Ascending aorta (tissue), 2 donors: ENCODE measurements around the gene COPS2. TPM values are rescaled to one million over a fixed set of nuclear protein-coding genes. Genes with fewer than 3 reads are reported as not detected.

ENCODE experiments used
- DNase-seq, 2 donors: peaks; one replicate each; pipeline ENCODE4 v3.0.0-alpha.2; 2019; ENCODE audit warnings: low spot score in 2 of 2
- H3K27ac ChIP-seq, 2 donors: fragments of 200-600 bp; sonication (generic); one replicate each; pipeline ENCODE4 v1.5.1; 2016 to 2017; ENCODE audit warnings: mild to moderate bottlenecking in 1 of 2
- H3K27me3 ChIP-seq: fragments of 200-600 bp; sonication (generic); one replicate; pipeline ENCODE4 v1.5.1; 2017
- H3K36me3 ChIP-seq, 2 donors: fragments of 200-600 bp; sonication (generic); one replicate each; pipeline ENCODE4 v1.5.1; 2016
- H3K4me1 ChIP-seq, 2 donors: fragments of 200-600 bp; sonication (generic); one replicate each; pipeline ENCODE4 v1.5.1; 2016 to 2017; ENCODE audit warnings: mild to moderate bottlenecking in 1 of 2
- H3K4me3 ChIP-seq, 2 donors: fragments of 200-600 bp; sonication (generic); one replicate each; pipeline ENCODE4 v1.5.1; 2016 to 2017; ENCODE audit warnings: mild to moderate bottlenecking in 1 of 2
- H3K9me3 ChIP-seq, 2 donors: fragments of 200-600 bp; sonication (generic); one replicate each; pipeline ENCODE4 v1.5.1; 2016
- CTCF ChIP-seq, 3 experiments: fragments of 200-600 bp in 2 of 3; fragments of 450-650 bp in 1 of 3; sonication (generic) in 2 of 3; IDR thresholded peaks; one replicate each; pipeline ENCODE4 v1.5.1; 2016 to 2019; ENCODE audit warnings: antibody characterized with exemption in 3 of 3, mild to moderate bottlenecking in 1 of 3, moderate library complexity in 1 of 3
- intact Hi-C: fragments of 100-400 bp; cut with DNase I; formaldehyde crosslinking; loops from one replicate; pipeline ENCODE4 v1.15.1; 2023
- total RNA-seq: library from RNA; depleted of rRNA; stranded (reverse); fragments of >200 nt; gene quantifications from one replicate; pipeline ENCODE4 v1.1.0, GENCODE V29; 2016

COPS2 gene
- total RNA-seq, 1 donor from 2014 or later, result 56.0 TPM

DNA sequence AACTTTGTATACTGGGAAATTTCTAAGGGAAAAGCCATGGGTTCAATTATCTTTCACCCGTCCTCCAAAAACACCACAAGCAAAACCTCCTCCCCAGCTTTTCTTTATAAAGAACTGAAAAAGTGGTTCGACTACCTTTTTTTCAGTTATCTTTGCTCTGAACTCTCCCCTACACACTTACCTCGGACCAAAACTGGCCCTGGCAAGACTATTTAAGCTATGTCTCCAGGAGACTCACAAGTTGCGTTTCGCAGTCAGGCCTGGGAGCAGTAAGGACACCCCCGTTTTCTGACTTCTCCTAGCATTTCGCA is 645 bp downstream of the COPS2 start:
- Histone ChIP-seq H3K4me1 (peaks cover 0 to 6% of the 10 kb centered on the region in 2 donors), H3K36me3 (no peaks in the 10 kb centered on the region), H3K27ac (peak overlapping the region; percentile 82 to 84), H3K9me3 (no peaks in the 10 kb centered on the region), H3K4me3 (peak overlapping the region; percentile 66 to 87), H3K27me3 (no peaks in the 10 kb centered on the region)
- intact Hi-C loops, result loop anchor here (2.0 kb wide), 1 partner anchor 1198 kb away; no protein-coding TSS in a partner anchor
- no peak for DNase-seq
- TF ChIP-seq CTCF (IDR thresholded peaks at IDR 0.05), result no peak

DNA sequence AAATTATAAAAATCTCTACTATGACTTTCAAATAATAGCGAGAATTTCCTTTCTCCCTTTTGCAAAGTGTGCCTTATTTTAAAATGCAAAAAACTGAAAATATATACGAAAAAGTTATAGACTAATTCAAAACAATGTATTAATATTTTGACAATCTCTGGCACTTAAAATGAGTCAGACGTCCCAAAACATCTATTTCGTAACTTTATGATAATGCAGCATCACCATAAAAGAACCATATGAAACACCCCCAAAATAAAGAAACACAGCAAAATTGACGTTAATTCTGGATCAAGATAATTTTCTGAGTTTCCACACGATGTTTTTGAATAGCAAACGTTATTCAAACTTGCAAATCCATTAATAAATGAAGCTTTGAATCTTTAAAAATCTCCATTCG is 1.0 kb downstream of the COPS2 start:
- no peak for DNase-seq
- intact Hi-C loops, result loop anchor here (2.0 kb wide), 1 partner anchor 1198 kb away; no protein-coding TSS in a partner anchor
- Histone ChIP-seq H3K9me3 (no peaks in the 10 kb centered on the region), H3K27ac (peak overlapping the region in 1 of 2 donors; percentile 82), H3K27me3 (no peaks in the 10 kb centered on the region), H3K4me3 (peak overlapping the region; percentile 66 to 87), H3K4me1 (peaks cover 0 to 8% of the 10 kb centered on the region in 2 donors), H3K36me3 (no peaks in the 10 kb centered on the region)
- TF ChIP-seq CTCF (IDR thresholded peaks at IDR 0.05), result no peak

DNA sequence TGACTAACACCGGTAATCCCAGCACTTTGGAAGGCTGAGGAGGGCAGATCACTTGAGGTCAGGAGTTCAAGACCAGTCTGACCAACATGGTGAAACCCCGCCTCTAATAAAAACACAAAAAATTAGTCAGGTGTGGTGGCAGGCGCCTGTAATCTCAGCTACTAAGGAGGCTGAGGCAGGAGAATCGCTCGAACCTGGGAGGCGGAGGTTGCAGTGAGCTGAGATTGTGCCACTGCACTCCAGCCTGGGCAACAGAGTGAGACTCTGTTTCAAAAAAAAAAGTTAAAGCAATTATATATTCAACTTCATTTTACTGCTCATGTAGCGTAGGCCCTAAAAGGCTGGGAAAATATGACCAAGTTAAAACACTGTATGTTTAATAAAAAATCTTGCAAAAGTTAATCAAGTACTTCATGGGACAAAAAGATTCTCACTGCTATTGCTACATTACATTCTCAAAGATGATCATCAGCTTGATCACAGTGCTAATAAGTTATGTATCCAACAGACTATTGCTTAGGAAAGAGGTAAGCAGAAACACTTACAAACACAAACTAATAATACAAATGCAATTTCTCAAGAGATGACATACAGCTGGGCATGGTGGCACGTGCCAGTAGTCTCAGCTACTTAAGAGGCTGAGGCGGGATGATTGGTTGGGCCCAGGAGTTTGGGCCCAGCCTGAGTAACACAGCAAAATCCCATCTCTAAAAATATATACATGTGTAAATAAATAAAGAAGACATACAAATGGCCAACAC is 2.7 kb downstream of the COPS2 start:
- H3K9me3 ChIP-seq, result no peaks in the 10 kb centered on the region
- no peak overlapping the region for H3K27ac ChIP-seq
- TF ChIP-seq CTCF (IDR thresholded peaks at IDR 0.05), result no peak
- H3K27me3 ChIP-seq, result no peaks in the 10 kb centered on the region
- H3K4me3 ChIP-seq, result no peak overlapping the region
- H3K4me1 ChIP-seq, result peaks cover 0 to 15% of the 10 kb centered on the region in 2 donors
- DNase-seq, result no peak
- no peaks in the 10 kb centered on the region for H3K36me3 ChIP-seq
- intact Hi-C loops, result no loop called here

- Histone ChIP-seq H3K27me3 (no peaks in the 10 kb centered on the region), H3K4me1 (peaks cover 0 to 16% of the 10 kb centered on the region in 2 donors), H3K36me3 (no peaks in the 10 kb centered on the region), H3K4me3 (no peak overlapping the region), H3K9me3 (no peaks in the 10 kb centered on the region), H3K27ac (no peak overlapping the region)
- TF ChIP-seq CTCF (IDR thresholded peaks at IDR 0.05), result no peak
- intact Hi-C loops, result no loop called here
- DNase-seq, result no peak
Observed at GRCh38 chr15:49151831-49152230, 3.6 kb downstream of the COPS2 start.

- intact Hi-C loops, result loop anchor here (5.0 kb wide), 1 partner anchor 101 kb away; the partner anchor contains the start of gene SECISBP2L
- no peak for TF ChIP-seq CTCF (IDR thresholded peaks at IDR 0.05)
- H3K4me1 ChIP-seq, result peaks cover 0 to 16% of the 10 kb centered on the region in 2 donors
- peaks cover under 1 to 5% of the 10 kb centered on the region in 2 donors for H3K36me3 ChIP-seq
- H3K27me3 ChIP-seq, result no peaks in the 10 kb centered on the region
- no peak overlapping the region for H3K4me3 ChIP-seq
- no peak overlapping the region for H3K27ac ChIP-seq
- no peaks in the 10 kb centered on the region for H3K9me3 ChIP-seq
- no peak for DNase-seq
Observed at GRCh38 chr15:49148727-49149126, 6.7 kb downstream of the COPS2 start.
